Skeletal muscle cell (primary cell): ENCODE measurements around the gene TMPRSS11D.

Source experiments
- DNase-seq: peaks from one replicate; pipeline ENCODE4 v3.0.0-alpha.2; 2010; ENCODE audit warnings: low read depth
- H3K4me3 ChIP-seq: 2 replicates; pipeline ENCODE4 v1.5.1; 2011; ENCODE audit warnings: low read depth, mild to moderate bottlenecking, control low read depth, low read length, moderate library complexity

Gene TMPRSS11D

GRCh38 chr4:67883902-67884301, at the start of gene TMPRSS11D:
TMPRSS11D (minus strand) TSS chr4:67884002; CDS start chr4:67883933, 69 bp downstream.
- no peak for DNase-seq
- no peak within 1 kb of the TSS for H3K4me3 ChIP-seq

GRCh38 chr4:67933038-67933437, 49.2 kb upstream of the TMPRSS11D start:
- DNase-seq: no peak
- H3K4me3 ChIP-seq: no peak overlapping the region

- no peak for DNase-seq
- H3K4me3 ChIP-seq: no peak overlapping the region
These were observed 47.5 kb upstream of the TMPRSS11D start for GRCh38 chr4:67931256-67931655.

GRCh38 chr4:67929426-67929825, 45.6 kb upstream of the TMPRSS11D start:
- DNase-seq: peak; percentile 72
- H3K4me3 ChIP-seq: no peak overlapping the region

- DNase-seq: no peak
- no peak overlapping the region for H3K4me3 ChIP-seq
These were observed 44.7 kb upstream of the TMPRSS11D start for GRCh38 chr4:67928546-67928945.

- DNase-seq: no peak
- H3K4me3 ChIP-seq: no peak overlapping the region
These were observed 43.4 kb upstream of the TMPRSS11D start for GRCh38 chr4:67927251-67927650.

- no peak overlapping the region for H3K4me3 ChIP-seq
- no peak for DNase-seq
These were observed 42.7 kb upstream of the TMPRSS11D start for GRCh38 chr4:67926485-67926884.

GRCh38 chr4:67922697-67923096, 38.9 kb upstream of the TMPRSS11D start:
- no peak for DNase-seq
- no peak overlapping the region for H3K4me3 ChIP-seq

- no peak for DNase-seq
- H3K4me3 ChIP-seq: no peak overlapping the region
These were observed 34.6 kb upstream of the TMPRSS11D start for GRCh38 chr4:67918428-67918827.

GRCh38 chr4:67915400-67915966, 31.7 kb upstream of the TMPRSS11D start:
- DNase-seq: no peak

GRCh38 chr4:67912080-67912479, 28.3 kb upstream of the TMPRSS11D start:
- H3K4me3 ChIP-seq: no peak overlapping the region
- no peak for DNase-seq

More at GRCh38 chr4:67915400-67915966, 31.7 kb upstream of the TMPRSS11D start:
- H3K4me3 ChIP-seq: no peak overlapping the region

- H3K4me3 ChIP-seq: no peak overlapping the region
- no peak for DNase-seq
These were observed 27.8 kb upstream of the TMPRSS11D start for GRCh38 chr4:67911638-67912037.

GRCh38 chr4:67911141-67911540, 27.3 kb upstream of the TMPRSS11D start:
- H3K4me3 ChIP-seq: no peak overlapping the region
- DNase-seq: no peak

- no peak overlapping the region for H3K4me3 ChIP-seq
- no peak for DNase-seq
These were observed 26.7 kb upstream of the TMPRSS11D start for GRCh38 chr4:67910585-67910905.

- no peak for DNase-seq
- no peak overlapping the region for H3K4me3 ChIP-seq
These were observed 26.2 kb upstream of the TMPRSS11D start for GRCh38 chr4:67909905-67910584.

GRCh38 chr4:67907650-67908049, 23.8 kb upstream of the TMPRSS11D start:
- DNase-seq: no peak
- no peak overlapping the region for H3K4me3 ChIP-seq

GRCh38 chr4:67899096-67899495, 15.3 kb upstream of the TMPRSS11D start:
- no peak for DNase-seq
- H3K4me3 ChIP-seq: no peak overlapping the region

- DNase-seq: no peak
- no peak overlapping the region for H3K4me3 ChIP-seq
These were observed 13.9 kb upstream of the TMPRSS11D start for GRCh38 chr4:67897686-67898085.

GRCh38 chr4:67896421-67897065, 12.7 kb upstream of the TMPRSS11D start:
- no peak for DNase-seq
- H3K4me3 ChIP-seq: no peak overlapping the region

GRCh38 chr4:67894659-67895058, 10.9 kb upstream of the TMPRSS11D start:
- H3K4me3 ChIP-seq: no peak overlapping the region
- no peak for DNase-seq

GRCh38 chr4:67892905-67893304, 9.1 kb upstream of the TMPRSS11D start:
- no peak for DNase-seq
- no peak overlapping the region for H3K4me3 ChIP-seq
